Astrocyte (in vitro differentiated cells and primary cell): Measurements from ENCODE around the gene RPRD1B. TPM values are rescaled to one million over a fixed set of nuclear protein-coding genes. Genes with fewer than 3 reads are reported as not detected.

Experiments
- DNase-seq: peaks from one replicate; pipeline ENCODE4 v3.0.0-alpha.2; 2010; ENCODE audit warnings: low read depth
- FAIRE-seq: peaks from 2 replicates; lab custom pipeline; 2011; peaks lifted over from hg19 to GRCh38; lab: Jason Lieb, UNC
- H2AFZ ChIP-seq: 2 replicates; pipeline ENCODE4 v1.6.0; 2012; ENCODE audit warnings: low read depth, low read length, inconsistent platforms
- H3K27ac ChIP-seq: 2 replicates; pipeline ENCODE4 v1.5.1; 2011; ENCODE audit warnings: low read depth, low read length, inconsistent platforms
- H3K27me3 ChIP-seq: 2 replicates; pipeline ENCODE4 v1.6.0; 2011; ENCODE audit warnings: low read length, inconsistent platforms; ENCODE audit not compliant: insufficient read depth
- H3K36me3 ChIP-seq: 2 replicates; pipeline ENCODE4 v1.5.1; 2011; ENCODE audit warnings: low read length, inconsistent platforms; ENCODE audit not compliant: insufficient read depth
- H3K4me1 ChIP-seq: 2 replicates; pipeline ENCODE4 v1.5.1; 2011; ENCODE audit warnings: low read length, inconsistent platforms; ENCODE audit not compliant: insufficient read depth
- H3K4me2 ChIP-seq: 2 replicates; pipeline ENCODE4 v1.6.0; 2012; ENCODE audit warnings: low read length, inconsistent platforms
- H3K4me3 ChIP-seq: 2 replicates; pipeline ENCODE4 v1.5.1; 2011; ENCODE audit warnings: low read depth, mild to moderate bottlenecking, low read length, inconsistent platforms; ENCODE audit not compliant: insufficient read depth
- H3K79me2 ChIP-seq: 2 replicates; pipeline ENCODE4 v1.6.0; 2012; ENCODE audit warnings: mild to moderate bottlenecking, low read length, inconsistent platforms; ENCODE audit not compliant: insufficient read depth
- H3K9ac ChIP-seq: 2 replicates; pipeline ENCODE4 v1.6.0; 2012; ENCODE audit warnings: mild to moderate bottlenecking, low read length, inconsistent platforms
- H3K9me3 ChIP-seq: 2 replicates; pipeline ENCODE4 v1.5.1; 2012; ENCODE audit warnings: low read depth, mild to moderate bottlenecking, low read length, inconsistent platforms; ENCODE audit not compliant: insufficient read depth
- H4K20me1 ChIP-seq: 2 replicates; pipeline ENCODE4 v1.6.0; 2012; ENCODE audit warnings: low read length, inconsistent platforms; ENCODE audit not compliant: insufficient read depth
- H3K27ac Mint-ChIP-seq: one replicate; pipeline ENCODE4 v1.8.0; 2021; ENCODE audit warnings: mild to moderate bottlenecking, mixed read lengths; ENCODE audit not compliant: unreplicated experiment
- H3K27me3 Mint-ChIP-seq: one replicate; pipeline ENCODE4 v1.8.0; 2021; ENCODE audit warnings: low read depth, mixed read lengths; ENCODE audit not compliant: unreplicated experiment
- H3K36me3 Mint-ChIP-seq: one replicate; pipeline ENCODE4 v1.8.0; 2021; ENCODE audit warnings: low read depth, mixed read lengths; ENCODE audit not compliant: unreplicated experiment
- H3K4me1 Mint-ChIP-seq: one replicate; pipeline ENCODE4 v1.8.0; 2021; ENCODE audit warnings: low read depth, mixed read lengths; ENCODE audit not compliant: unreplicated experiment
- H3K4me3 Mint-ChIP-seq: one replicate; pipeline ENCODE4 v1.8.0; 2021; ENCODE audit warnings: mild to moderate bottlenecking, moderate library complexity, mixed read lengths; ENCODE audit not compliant: unreplicated experiment
- H3K9me3 Mint-ChIP-seq: one replicate; pipeline ENCODE4 v1.8.0; 2021; ENCODE audit warnings: mild to moderate bottlenecking, mixed read lengths; ENCODE audit not compliant: unreplicated experiment
- EZH2 ChIP-seq: IDR thresholded peaks from 2 replicates; pipeline ENCODE4 v1.6.1; 2012; ENCODE audit warnings: mild to moderate bottlenecking, low read length, inconsistent platforms; ENCODE audit not compliant: insufficient read depth
- total RNA-seq: library from RNA; stranded (reverse); gene quantifications from 2 replicates; pipeline ENCODE4 v1.2.1, GENCODE V29; 2021
- TF ChIP-seq, protein P1 (sequence below): IDR thresholded peaks from 2 replicates; pipeline ENCODE4 v1.5.1; 2011; ENCODE audit warnings: low read depth, mild to moderate bottlenecking, inconsistent platforms, low read length, moderate library complexity; ENCODE audit not compliant: insufficient read depth

Gene RPRD1B
- total RNA-seq, 1 donor from 2014 or later: 20.7 TPM

DNA sequence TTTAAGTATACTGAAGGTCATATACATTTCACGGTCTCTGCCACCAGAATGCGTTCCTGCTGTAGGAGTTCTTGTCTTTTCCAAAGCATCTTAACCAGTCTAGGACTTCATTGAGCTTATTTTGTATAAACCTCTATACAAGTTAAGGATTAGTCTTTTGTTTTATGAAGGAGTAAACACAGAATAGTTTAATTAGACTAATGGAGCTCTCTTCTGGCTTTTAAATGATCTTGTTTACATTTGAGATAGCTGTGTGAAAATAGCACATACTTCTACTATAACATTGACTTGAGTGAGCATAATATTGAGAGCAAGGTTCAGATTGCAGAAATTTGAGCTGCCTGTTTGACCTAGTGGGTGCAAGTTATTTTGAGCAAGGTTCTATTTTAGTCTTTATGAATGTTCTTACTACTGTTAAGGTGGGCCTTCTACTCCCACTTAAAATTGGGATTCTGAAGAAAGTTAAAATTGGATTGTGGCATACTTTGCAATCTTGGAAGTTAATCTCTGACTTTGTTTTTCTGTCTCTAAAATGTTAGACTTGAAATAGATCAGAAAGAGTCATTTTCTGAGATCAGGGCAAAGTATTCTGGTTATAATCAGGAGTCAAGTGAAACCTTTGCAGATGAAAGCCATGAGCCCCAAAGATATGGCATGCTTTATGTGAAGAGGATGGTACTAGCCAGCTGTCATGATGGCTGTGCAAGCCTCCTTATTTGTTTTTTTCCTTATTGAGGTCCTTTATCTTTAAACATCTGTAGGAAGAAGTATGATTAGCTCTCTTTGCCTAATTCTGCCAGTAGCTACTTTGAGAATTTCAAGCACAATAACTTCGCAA, 41.8 kb downstream of the RPRD1B start:
- Histone ChIP-seq H3K36me3 (peaks cover 20% of the 10 kb centered on the region), H3K27ac (no peak overlapping the region), H3K4me3 (no peak overlapping the region), H3K9me3 (no peaks in the 10 kb centered on the region), H3K27me3 (no peaks in the 10 kb centered on the region), H2AFZ (no peak overlapping the region), H3K4me2 (peak overlapping the region; percentile 3), H4K20me1 (peaks cover 4% of the 10 kb centered on the region), H3K79me2 (peaks cover 23% of the 10 kb centered on the region), H3K9ac (no peak overlapping the region), H3K4me1 (peaks cover 13% of the 10 kb centered on the region)
- Mint-ChIP-seq H3K4me1 (peaks cover 13% of the 10 kb centered on the region), H3K9me3 (peaks cover 23% of the 10 kb centered on the region), H3K27me3 (no peaks in the 10 kb centered on the region), H3K4me3 (no peak overlapping the region), H3K36me3 (peaks cover 69% of the 10 kb centered on the region), H3K27ac (no peak overlapping the region)
- FAIRE-seq (no peak), DNase-seq (peak; percentile 44)
- TF ChIP-seq, protein P1, sequence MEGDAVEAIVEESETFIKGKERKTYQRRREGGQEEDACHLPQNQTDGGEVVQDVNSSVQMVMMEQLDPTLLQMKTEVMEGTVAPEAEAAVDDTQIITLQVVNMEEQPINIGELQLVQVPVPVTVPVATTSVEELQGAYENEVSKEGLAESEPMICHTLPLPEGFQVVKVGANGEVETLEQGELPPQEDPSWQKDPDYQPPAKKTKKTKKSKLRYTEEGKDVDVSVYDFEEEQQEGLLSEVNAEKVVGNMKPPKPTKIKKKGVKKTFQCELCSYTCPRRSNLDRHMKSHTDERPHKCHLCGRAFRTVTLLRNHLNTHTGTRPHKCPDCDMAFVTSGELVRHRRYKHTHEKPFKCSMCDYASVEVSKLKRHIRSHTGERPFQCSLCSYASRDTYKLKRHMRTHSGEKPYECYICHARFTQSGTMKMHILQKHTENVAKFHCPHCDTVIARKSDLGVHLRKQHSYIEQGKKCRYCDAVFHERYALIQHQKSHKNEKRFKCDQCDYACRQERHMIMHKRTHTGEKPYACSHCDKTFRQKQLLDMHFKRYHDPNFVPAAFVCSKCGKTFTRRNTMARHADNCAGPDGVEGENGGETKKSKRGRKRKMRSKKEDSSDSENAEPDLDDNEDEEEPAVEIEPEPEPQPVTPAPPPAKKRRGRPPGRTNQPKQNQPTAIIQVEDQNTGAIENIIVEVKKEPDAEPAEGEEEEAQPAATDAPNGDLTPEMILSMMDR: no peak
- TF ChIP-seq EZH2: no peak

DNA sequence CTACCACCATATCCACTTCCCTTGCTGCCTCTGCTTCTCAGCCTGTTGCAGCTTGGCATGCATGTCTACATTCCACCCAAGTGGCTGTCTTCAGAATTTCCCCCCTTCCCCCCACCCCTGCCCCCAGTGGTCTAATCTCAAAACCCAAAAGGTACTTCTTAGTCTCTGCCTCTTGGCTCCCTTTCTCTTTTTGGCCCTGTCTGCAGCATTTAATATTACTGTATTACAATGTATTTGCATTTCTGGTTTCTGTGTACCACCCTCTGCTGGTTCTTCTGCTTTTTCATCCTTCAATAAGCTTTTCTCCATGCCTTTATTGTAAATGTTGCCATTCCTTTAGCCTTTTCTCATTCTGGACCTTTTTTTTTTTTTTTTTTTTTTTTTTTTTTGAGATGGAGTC, 43.0 kb downstream of the RPRD1B start:
- H3K4me1 ChIP-seq: peaks cover 13% of the 10 kb centered on the region
- peaks cover 12% of the 10 kb centered on the region for H3K36me3 ChIP-seq
- Mint-ChIP-seq H3K9me3 (peaks cover 24% of the 10 kb centered on the region), H3K27me3 (no peaks in the 10 kb centered on the region), H3K36me3 (peaks cover 71% of the 10 kb centered on the region), H3K27ac (no peak overlapping the region), H3K4me3 (no peak overlapping the region), H3K4me1 (peaks cover 13% of the 10 kb centered on the region)
- TF ChIP-seq, protein P1: no peak
- TF ChIP-seq EZH2: no peak
- no peak overlapping the region for H3K9ac ChIP-seq
- no peak overlapping the region for H3K27ac ChIP-seq
- no peak overlapping the region for H3K4me3 ChIP-seq
- H4K20me1 ChIP-seq: peaks cover 9% of the 10 kb centered on the region
- no peak overlapping the region for H2AFZ ChIP-seq
- H3K27me3 ChIP-seq: no peaks in the 10 kb centered on the region
- no peak for DNase-seq
- H3K4me2 ChIP-seq: no peak overlapping the region
- no peaks in the 10 kb centered on the region for H3K9me3 ChIP-seq
- H3K79me2 ChIP-seq: peaks cover 33% of the 10 kb centered on the region
- no peak for FAIRE-seq

DNA sequence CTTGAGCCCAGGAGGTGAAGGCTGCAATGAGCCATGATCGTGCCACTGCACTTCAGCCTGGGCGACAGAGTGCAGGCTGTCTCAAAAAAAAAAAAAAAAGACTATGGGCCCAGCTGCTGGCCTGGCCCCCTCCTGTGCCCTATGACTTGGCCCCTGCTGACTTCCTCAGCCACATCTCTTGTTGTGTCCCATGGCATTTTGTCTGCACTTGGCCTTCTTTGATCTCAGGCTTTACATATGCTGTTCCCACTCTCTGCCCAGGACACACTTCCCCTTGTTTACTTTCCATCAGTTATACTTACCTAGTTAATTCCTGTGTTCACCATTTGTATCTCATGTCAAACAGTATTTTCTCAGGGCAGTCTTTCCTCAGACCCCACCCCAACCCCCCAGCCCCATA, 44.5 kb downstream of the RPRD1B start:
- Histone ChIP-seq H3K4me3 (no peak overlapping the region), H4K20me1 (peaks cover 9% of the 10 kb centered on the region), H3K4me1 (peaks cover 8% of the 10 kb centered on the region), H3K9me3 (no peaks in the 10 kb centered on the region), H3K27ac (no peak overlapping the region), H3K79me2 (peaks cover 36% of the 10 kb centered on the region), H3K27me3 (no peaks in the 10 kb centered on the region), H3K4me2 (no peak overlapping the region), H3K36me3 (peaks cover 7% of the 10 kb centered on the region), H3K9ac (no peak overlapping the region), H2AFZ (no peak overlapping the region)
- Mint-ChIP-seq H3K9me3 (peaks cover 17% of the 10 kb centered on the region), H3K27ac (no peak overlapping the region), H3K36me3 (peaks cover 61% of the 10 kb centered on the region), H3K27me3 (no peaks in the 10 kb centered on the region), H3K4me3 (no peak overlapping the region), H3K4me1 (peaks cover 15% of the 10 kb centered on the region)
- no peak for FAIRE-seq
- TF ChIP-seq, protein P1: no peak
- no peak for TF ChIP-seq EZH2
- no peak for DNase-seq
